Keratinocyte (primary cell): ENCODE results near the gene STX10.

ENCODE experiments used
- EZH2 ChIP-seq: IDR thresholded peaks from one replicate; pipeline ENCODE4 v1.6.1; 2012; ENCODE audit warnings: inconsistent platforms, mild to moderate bottlenecking, low read length, moderate library complexity
- TF ChIP-seq, protein P1 (sequence below), 3 experiments: IDR thresholded peaks in 1 of 3; conservative IDR thresholded peaks in 1 of 3; optimal IDR thresholded peaks in 1 of 3; 2 replicates in 2 of 3; 3 replicates in 1 of 3; pipeline versions ENCODE3 to v1.5.1; 2011; ENCODE audit warnings: low read length in 3 of 3, mild to moderate bottlenecking in 3 of 3, moderate library complexity in 2 of 3, control low read depth in 1 of 3, inconsistent platforms in 1 of 3; ENCODE audit not compliant: insufficient read depth in 2 of 3; ENCODE audit errors: extremely low read depth in 1 of 3

DNA sequence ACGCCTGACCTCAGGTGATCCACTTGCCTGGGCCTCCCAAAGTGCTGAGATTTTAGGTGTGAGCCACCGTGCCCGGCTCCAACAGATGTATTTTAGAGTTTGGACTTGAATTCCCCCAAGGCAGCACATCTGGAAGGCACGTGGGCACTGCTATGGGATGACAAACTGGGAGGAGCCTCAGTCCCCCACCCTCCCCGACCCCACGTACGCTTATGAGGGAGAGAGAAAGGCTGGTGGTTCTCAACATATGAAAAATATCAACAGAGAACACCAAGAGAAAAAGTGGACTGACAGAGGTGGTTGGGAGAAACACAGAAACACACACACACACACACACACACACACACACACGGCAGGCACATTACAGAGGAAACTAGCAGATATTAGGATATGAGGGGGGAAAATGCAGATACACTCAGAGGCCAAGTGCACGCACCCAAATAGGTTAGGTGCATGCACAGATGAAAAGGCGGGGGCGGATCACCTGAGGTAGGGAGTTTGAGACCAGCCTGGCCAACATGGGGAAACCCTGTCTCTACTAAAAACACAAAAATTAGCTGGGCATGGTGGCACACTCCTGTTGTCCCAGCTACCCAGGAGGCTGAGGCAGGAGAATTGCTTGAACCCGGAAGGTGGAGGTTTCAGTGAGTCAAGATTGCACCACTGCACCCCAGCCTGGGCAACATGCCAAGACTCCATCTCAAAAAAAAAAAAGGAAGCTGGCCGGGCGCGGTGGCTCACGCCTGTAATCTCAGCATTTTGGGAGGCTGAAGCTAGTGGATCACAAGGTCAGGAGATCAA lies 3.2 kb downstream of the STX10 start:
- no peak for TF ChIP-seq EZH2
- TF ChIP-seq, protein P1, sequence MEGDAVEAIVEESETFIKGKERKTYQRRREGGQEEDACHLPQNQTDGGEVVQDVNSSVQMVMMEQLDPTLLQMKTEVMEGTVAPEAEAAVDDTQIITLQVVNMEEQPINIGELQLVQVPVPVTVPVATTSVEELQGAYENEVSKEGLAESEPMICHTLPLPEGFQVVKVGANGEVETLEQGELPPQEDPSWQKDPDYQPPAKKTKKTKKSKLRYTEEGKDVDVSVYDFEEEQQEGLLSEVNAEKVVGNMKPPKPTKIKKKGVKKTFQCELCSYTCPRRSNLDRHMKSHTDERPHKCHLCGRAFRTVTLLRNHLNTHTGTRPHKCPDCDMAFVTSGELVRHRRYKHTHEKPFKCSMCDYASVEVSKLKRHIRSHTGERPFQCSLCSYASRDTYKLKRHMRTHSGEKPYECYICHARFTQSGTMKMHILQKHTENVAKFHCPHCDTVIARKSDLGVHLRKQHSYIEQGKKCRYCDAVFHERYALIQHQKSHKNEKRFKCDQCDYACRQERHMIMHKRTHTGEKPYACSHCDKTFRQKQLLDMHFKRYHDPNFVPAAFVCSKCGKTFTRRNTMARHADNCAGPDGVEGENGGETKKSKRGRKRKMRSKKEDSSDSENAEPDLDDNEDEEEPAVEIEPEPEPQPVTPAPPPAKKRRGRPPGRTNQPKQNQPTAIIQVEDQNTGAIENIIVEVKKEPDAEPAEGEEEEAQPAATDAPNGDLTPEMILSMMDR (optimal IDR thresholded peaks at IDR 0.05 in 1 of 3, IDR thresholded peaks at IDR 0.05 in 1 of 3, conservative IDR thresholded peaks at IDR 0.05 in 1 of 3; ENCODE audit: extremely low read depth in 1 of 3, insufficient read depth in 2 of 3, low read length in 3 of 3): no peak
